Esophagus muscularis mucosa (tissue), 3 donors: ENCODE data around the gene ADRA2C.

Experiments used
- CTCF ChIP-seq, 3 experiments: fragments of 200-600 bp in 2 of 3; fragments of 450-650 bp in 1 of 3; sonication (generic) in 2 of 3; IDR thresholded peaks; one replicate each; pipeline ENCODE4 v1.5.1; 2017 to 2019; ENCODE audit warnings: antibody characterized with exemption in 3 of 3, mild to moderate bottlenecking in 2 of 3, moderate library complexity in 1 of 3
- EP300 ChIP-seq: sonication (generic); formaldehyde crosslinking; IDR thresholded peaks from one replicate; pipeline ENCODE4 v1.6.1; 2017; ENCODE audit warnings: antibody characterized with exemption

- no peak for TF ChIP-seq CTCF (IDR thresholded peaks at IDR 0.05)
- no peak for TF ChIP-seq EP300
Observed at GRCh38 chr4:3776166-3777032, 10.2 kb downstream of the ADRA2C start.
